Measurements from ENCODE around the gene ATOH8.
"Not testable (repeated sequence)": the region's sequence is repeated elsewhere in the genome, so short reads cannot be mapped to it uniquely, and the experiment has no call there.

Gene ATOH8, protein sequence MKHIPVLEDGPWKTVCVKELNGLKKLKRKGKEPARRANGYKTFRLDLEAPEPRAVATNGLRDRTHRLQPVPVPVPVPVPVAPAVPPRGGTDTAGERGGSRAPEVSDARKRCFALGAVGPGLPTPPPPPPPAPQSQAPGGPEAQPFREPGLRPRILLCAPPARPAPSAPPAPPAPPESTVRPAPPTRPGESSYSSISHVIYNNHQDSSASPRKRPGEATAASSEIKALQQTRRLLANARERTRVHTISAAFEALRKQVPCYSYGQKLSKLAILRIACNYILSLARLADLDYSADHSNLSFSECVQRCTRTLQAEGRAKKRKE

GRCh38 chr2:85753525-85754312 lies at the start of gene ATOH8:
ATOH8 (plus strand) TSS chr2:85753991; CDS start chr2:85754190, 199 bp downstream.
- peak; percentile 39 for DNase-seq

DNA sequence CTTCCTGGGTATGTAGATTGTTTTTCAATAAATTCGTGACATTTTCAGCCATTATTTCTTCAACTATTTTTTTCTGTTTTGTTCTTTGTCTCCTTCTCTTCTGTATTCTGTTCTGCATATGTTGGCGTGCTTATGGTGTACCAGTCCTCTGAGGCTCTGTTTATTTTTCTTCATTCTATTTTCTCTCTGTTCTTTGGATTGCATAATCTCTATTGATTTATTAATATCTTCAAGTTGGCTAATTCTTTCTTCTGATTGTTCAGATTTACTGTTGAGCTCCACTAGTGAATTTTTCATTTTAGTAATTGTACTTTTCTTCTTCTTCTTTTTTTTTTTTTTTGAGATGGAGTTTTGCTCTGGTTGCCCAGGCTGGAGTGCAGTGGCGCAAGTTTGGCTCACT lies 49.8 kb upstream of the ATOH8 start:
- no peak for DNase-seq

GRCh38 chr2:85704800-85705679 lies 48.8 kb upstream of the ATOH8 start:
- DNase-seq = peak; percentile 67

DNA sequence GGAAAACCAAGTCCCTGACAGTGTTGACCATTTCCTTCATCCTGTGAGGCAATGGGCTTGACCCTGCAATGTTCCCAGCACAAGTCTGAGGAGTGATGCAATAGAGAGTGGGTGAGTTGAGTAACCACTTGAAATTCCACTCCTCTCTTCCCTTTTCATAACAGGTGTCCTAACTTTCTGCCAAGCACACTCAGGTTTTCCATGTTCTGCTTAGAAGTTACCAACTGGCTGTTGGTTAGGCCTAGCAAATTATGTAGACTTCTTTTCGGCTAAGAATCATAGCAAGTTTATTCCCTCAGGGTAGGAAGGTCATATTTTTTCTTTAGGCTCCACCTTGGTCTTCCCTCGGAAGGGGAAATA lies 48.1 kb upstream of the ATOH8 start:
- DNase-seq = no peak

DNA sequence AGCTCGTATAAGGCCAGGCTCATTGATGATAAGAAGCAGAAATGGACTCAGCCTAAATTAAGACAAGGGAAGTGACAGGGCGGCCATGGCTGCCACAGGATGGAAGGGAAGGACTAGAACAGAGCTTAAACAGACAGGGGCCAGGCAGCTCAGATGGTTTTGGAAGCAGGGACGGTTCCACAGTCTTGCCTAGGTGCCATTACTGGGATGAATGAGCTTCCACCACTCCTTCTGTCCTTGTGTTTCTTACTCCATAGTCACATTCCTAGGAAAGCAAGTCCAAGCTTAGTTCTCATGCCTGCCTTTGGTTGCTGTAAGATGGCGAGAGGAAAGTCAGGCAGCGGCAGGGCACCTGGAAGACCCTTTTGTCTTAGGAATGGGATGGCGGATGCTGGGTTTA lies 47.7 kb upstream of the ATOH8 start:
- no peak for DNase-seq

DNA sequence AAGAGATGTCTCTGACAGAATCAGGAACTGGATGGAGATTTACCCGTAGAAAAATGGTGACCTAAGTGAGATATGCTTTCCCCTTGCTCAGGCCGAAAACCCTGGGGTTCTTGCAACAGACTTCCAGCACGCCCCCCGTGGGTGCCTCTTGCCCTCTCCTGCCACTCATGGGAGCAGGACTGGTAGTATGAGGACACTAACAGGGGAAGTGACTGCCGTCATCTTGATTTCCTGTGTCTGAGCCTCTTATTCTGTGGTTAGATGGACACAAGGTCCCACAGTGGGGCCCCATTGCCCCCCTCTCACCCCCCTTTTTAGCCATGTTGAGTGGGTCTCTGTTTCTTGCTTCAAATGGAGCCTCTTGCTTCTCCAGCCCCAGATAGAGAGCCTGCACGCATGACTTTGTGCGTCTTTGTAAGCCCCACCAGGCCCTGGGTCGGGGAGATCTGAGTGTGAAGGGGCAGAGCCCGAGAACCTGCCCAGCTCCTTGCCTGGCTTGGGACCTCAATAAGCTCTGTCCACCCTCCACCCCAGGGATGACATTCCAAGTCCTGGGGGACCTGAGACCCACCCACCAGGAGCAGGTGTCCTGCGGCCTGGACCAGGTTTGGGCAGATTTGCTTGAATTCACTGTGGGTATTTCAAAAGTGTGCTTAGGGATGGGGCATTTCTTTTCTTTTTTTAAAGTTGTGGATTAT lies 47.0 kb upstream of the ATOH8 start:
- no peak for DNase-seq

DNA sequence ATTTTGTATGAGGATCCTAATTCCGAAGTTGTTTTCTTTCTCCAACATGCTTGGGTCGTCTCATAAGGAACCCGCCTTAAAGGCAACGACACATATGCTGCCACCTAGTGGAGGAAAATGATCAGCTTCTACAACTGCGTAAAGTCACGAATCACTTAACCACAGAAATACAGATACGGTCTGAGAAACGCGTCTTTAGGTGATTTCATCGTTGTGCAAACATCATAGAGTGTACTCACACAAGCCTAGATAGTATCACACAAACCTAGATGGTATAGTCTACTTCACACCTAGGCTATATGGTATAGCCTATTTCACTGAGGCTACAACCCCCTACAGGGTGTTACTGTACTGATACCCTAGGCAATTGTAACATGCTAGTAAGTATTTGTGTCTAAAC lies 46.5 kb upstream of the ATOH8 start:
- peak; percentile 90 for DNase-seq

DNA sequence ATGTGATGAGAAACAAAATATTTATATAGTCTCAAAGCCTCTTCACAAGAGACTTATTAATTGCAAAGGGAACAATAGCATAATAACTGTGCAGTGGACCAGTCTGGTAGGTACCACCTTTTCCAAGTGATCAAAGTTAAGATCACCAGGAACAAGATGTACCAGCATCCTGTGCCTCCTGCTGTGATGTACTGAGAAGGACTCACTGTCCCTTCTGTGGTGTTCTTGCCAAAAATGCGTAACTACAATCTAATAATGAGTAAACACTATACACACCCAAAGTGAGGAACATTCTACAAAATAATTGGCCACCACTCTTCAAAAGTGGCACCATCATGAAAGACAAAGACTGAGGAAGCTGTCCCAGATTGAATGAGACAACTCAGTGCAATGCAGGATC lies 45.1 kb upstream of the ATOH8 start:
- no peak for DNase-seq

DNA sequence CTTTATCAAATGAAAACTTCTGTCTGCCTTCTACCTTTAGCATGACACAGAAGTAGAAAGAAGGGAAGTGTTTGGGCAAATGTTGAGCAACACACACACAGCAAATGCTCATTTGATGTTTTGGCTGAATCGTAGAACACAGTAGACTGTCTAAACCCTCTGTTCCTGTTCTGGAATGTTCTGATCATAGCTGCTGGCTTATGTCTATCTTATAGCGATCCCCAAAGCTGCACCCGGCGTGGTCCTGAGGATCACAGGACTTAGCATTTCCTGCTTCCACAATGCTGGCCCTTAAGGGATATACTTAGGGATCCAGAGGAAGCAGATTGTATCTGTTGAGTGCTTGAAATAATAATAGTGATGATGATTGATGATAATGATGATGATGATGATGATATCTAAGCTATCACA lies 44.4 kb upstream of the ATOH8 start:
- DNase-seq = no peak

- DNase-seq = no peak
These were observed 42.9 kb upstream of the ATOH8 start for GRCh38 chr2:85710687-85711577.

DNA sequence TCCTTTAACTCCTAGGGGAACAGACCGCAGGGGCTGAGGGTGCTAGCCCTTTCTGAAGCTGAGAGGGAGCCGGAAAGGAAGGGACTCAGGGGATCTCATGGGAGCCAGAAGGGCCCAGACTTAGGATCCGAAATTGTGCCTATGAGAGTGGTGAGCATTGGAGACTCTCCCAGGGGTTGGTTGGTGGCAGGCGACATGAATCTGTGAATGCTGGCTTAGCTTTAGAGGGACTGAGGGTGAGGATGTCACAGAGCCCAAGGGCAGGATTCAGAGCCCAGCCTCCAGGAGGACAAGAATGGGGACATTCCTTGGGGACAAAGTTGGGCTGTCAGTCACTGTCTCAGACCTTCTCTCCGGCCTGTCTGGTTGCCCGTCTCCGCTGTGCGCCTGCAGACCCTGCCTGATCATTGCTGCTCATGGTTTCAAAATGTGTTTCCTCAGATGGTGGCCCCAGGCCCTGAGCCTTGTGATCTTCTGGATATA lies 42.2 kb upstream of the ATOH8 start:
- DNase-seq = no peak

DNA sequence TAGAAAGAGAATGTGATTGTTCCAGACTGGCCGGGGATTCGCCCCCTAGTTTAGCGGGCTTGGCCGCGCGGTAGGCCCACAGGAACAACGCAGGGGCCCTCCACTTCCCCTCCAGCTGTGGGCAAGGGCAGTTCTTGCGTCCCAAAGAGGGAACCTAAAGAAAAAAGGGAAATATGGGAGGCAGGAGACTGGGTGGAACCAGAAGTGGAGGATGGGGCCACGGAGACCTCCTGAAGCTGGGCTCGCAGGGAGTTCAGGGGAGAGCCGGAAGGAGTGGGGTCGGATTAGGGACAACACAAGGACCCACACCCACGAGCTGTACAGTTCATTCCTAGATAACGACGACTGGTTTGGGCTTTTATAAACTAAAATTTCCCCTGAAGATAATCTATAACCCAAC lies 41.5 kb upstream of the ATOH8 start:
- no peak for DNase-seq

GRCh38 chr2:85712849-85713612 lies 40.8 kb upstream of the ATOH8 start:
- no peak for DNase-seq

DNA sequence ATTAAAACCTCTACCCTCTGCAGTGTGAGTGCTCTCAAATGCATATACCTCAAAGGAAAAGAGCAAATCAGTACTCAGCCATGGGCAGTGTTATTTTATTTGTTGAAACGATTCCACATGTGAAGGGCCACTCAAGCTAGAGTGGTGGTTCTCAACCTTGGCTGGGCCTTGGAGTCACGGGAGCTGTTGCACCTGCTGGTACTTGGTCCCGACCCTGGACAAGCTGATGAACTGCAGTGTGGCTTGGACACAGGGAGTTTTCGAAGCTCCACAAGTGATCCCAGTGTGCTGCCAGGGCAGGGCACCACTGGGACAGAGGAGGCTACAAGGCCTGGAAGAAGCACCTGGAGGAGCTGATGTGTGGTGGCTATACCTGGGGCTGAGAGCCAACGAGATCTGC lies 40.0 kb upstream of the ATOH8 start:
- DNase-seq = no peak

- not testable (repeated sequence) for DNase-seq
These were observed 39.4 kb upstream of the ATOH8 start for GRCh38 chr2:85714421-85714820.

GRCh38 chr2:85714841-85715240 lies 39.0 kb upstream of the ATOH8 start:
- DNase-seq = no peak

GRCh38 chr2:85716346-85716914 lies 37.4 kb upstream of the ATOH8 start:
- DNase-seq = no peak

DNA sequence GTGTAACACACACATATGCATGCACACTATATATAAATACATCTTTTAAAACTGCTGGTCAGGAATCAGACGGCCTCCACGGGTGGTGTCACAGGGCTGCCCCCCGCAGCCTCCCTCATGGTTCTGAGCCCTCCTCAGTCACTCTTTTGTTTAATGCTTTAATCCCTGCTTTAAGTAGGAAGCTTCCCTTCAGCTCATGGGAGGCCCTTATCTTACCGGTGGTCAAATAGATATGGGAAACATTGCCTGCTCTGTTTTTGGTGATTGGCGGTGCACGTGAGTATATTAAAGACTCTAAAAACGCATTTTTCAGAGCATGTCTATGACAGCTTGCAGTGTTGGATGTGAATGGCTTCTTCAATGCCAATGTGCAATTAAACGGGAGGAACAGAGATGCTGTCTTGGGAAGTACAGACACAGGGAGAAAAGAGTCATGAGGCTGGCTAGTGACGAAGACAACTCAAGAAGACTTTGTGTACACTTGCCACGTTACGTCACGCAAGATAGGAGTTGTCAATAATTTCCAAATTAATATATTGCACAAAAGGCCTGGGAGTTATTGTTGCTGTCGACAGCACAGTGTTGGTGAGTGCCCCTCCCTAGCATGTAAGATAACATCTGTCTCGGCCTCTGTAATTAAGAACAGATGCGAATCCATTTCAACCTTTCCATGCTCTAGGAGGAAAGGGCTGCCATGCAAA lies 36.3 kb upstream of the ATOH8 start:
- DNase-seq = no peak

GRCh38 chr2:85718009-85718391 lies 35.8 kb upstream of the ATOH8 start:
- no peak for DNase-seq
